SK-N-MC (cell line): ENCODE results near the gene UTP3.

Source experiments
- EZH2 ChIP-seq: fragments of 200-600 bp; sonication (generic); IDR thresholded peaks from one replicate; pipeline ENCODE4 v1.6.1; 2017; ENCODE audit warnings: antibody characterized with exemption
- FOXP2 ChIP-seq: optimal IDR thresholded peaks from 2 replicates; pipeline ENCODE3; 2011; ENCODE audit warnings: mild to moderate bottlenecking, moderate library complexity; ENCODE audit not compliant: insufficient read depth; ENCODE audit errors: extremely low read length, control extremely low read depth
- POLR2AphosphoS5 ChIP-seq: IDR thresholded peaks from 2 replicates; pipeline ENCODE4 v1.6.1; 2012; ENCODE audit warnings: mild to moderate bottlenecking, low read depth, low read length, borderline replicate concordance

- no peak for TF ChIP-seq POLR2AphosphoS5
- no peak for TF ChIP-seq EZH2
- TF ChIP-seq FOXP2 = no peak
Measured at GRCh38 chr4:70737409-70737808, 49.1 kb downstream of the UTP3 start.
